Neural cell (in vitro differentiated cells): ENCODE data around the gene FUT6. TPM values are rescaled to one million over a fixed set of nuclear protein-coding genes. Genes with fewer than 3 reads are reported as not detected.
"Not testable (repeated sequence)": the region's sequence is repeated elsewhere in the genome, so short reads cannot be mapped to it uniquely, and the experiment has no call there.

Experiments
- H2AFZ ChIP-seq: fragments of 200-600, 300-800 bp; sonication (generic), shearing (Covaris generic); 2 replicates; pipeline ENCODE4 v1.6.0; 2014; ENCODE audit warnings: low read depth, mild to moderate bottlenecking, antibody characterized with exemption, low read length, moderate library complexity
- H3F3A ChIP-seq: fragments of 200-600 bp; shearing (Covaris generic); 2 replicates; pipeline ENCODE4 v1.6.1; 2016; ENCODE audit warnings: mild to moderate bottlenecking, moderate library complexity, mixed read lengths, antibody characterized with exemption, low read length; ENCODE audit not compliant: insufficient read depth, poor library complexity, severe bottlenecking
- H3K27ac ChIP-seq: fragments of 200-600, 300-800 bp; sonication (generic), shearing (Covaris generic); 2 replicates; pipeline ENCODE4 v1.5.1; 2014; ENCODE audit warnings: mild to moderate bottlenecking, low read length, moderate library complexity
- H3K27me3 ChIP-seq: fragments of 300-800, 200-600 bp; sonication (generic), shearing (Covaris generic); 2 replicates; pipeline ENCODE4 v1.6.0; 2014; ENCODE audit warnings: mild to moderate bottlenecking, low read depth, low read length, moderate library complexity; ENCODE audit not compliant: insufficient read depth
- H3K36me3 ChIP-seq: fragments of 300-800, 200-600 bp; sonication (generic), shearing (Covaris generic); 2 replicates; pipeline ENCODE4 v1.5.1; 2014; ENCODE audit warnings: mild to moderate bottlenecking, antibody characterized with exemption, low read length, moderate library complexity; ENCODE audit not compliant: insufficient read depth
- H3K4me2 ChIP-seq: fragments of 300-800, 200-600 bp; sonication (generic), shearing (Covaris generic); 2 replicates; pipeline ENCODE4 v1.6.0; 2014; ENCODE audit warnings: mild to moderate bottlenecking, low read length
- H3K4me3 ChIP-seq: fragments of 300-800, 200-600 bp; sonication (generic), shearing (Covaris generic); 2 replicates; pipeline ENCODE4 v1.5.1; 2014; ENCODE audit warnings: mild to moderate bottlenecking, low read length, moderate library complexity
- H3K79me2 ChIP-seq: fragments of 200-600 bp; shearing (Covaris generic); replicated peaks from 2 replicates; pipeline ENCODE4 v1.6.0; 2014; ENCODE audit warnings: mild to moderate bottlenecking, low read length, moderate library complexity; ENCODE audit not compliant: insufficient read depth
- H3K9ac ChIP-seq: fragments of 300-800, 200-600 bp; sonication (generic), shearing (Covaris generic); 2 replicates; pipeline ENCODE4 v1.6.1; 2016; ENCODE audit warnings: mild to moderate bottlenecking, low read length, mixed read lengths
- H3K9me2 ChIP-seq: fragments of 200-600 bp; shearing (Covaris generic); 2 replicates; pipeline ENCODE4 v1.6.1; 2016; ENCODE audit warnings: mild to moderate bottlenecking, low read length, mixed read lengths; ENCODE audit not compliant: insufficient read depth
- H3K9me3 ChIP-seq: fragments of 200-600, 300-800 bp; sonication (generic), shearing (Covaris generic); 2 replicates; pipeline ENCODE4 v1.6.1; 2016; ENCODE audit warnings: mild to moderate bottlenecking, mixed run types, low read length, moderate library complexity, mixed read lengths
- H4K20me1 ChIP-seq: fragments of 200-600 bp; shearing (Covaris generic); 2 replicates; pipeline ENCODE4 v1.6.1; 2016; ENCODE audit warnings: mild to moderate bottlenecking, mixed run types; ENCODE audit not compliant: insufficient read depth
- CTCF ChIP-seq: fragments of 450-650 bp; IDR thresholded peaks from 2 replicates; pipeline ENCODE4 v1.5.1; 2014; ENCODE audit warnings: antibody characterized with exemption, mild to moderate bottlenecking, moderate library complexity; ENCODE audit not compliant: poor library complexity, severe bottlenecking
- EP300 ChIP-seq: fragments of 450-650 bp; conservative IDR thresholded peaks from 2 replicates; pipeline ENCODE4 v1.6.1; 2014; ENCODE audit warnings: antibody characterized with exemption, mild to moderate bottlenecking, moderate library complexity; ENCODE audit not compliant: poor library complexity, severe bottlenecking
- EZH2 ChIP-seq: fragments of 200-600, 300-800 bp; shearing (Covaris generic), sonication (generic); IDR thresholded peaks from 2 replicates; pipeline ENCODE4 v1.6.1; 2014; ENCODE audit warnings: antibody characterized with exemption, low read length, borderline replicate concordance, mild to moderate bottlenecking; ENCODE audit not compliant: insufficient read depth, poor library complexity, severe bottlenecking
- MXI1 ChIP-seq: fragments of 450-650 bp; conservative IDR thresholded peaks from 2 replicates; pipeline ENCODE4 v1.6.1; 2014; ENCODE audit warnings: antibody characterized with exemption, mild to moderate bottlenecking; ENCODE audit not compliant: poor library complexity, severe bottlenecking
- POLR2AphosphoS5 ChIP-seq: IDR thresholded peaks from 2 replicates; pipeline ENCODE4 v1.6.1; 2012
- RAD21 ChIP-seq: fragments of 450-650 bp; conservative IDR thresholded peaks from 2 replicates; pipeline ENCODE4 v1.6.1; 2014; ENCODE audit warnings: antibody characterized with exemption, mild to moderate bottlenecking, moderate library complexity
- REST ChIP-seq: IDR thresholded peaks from 2 replicates; pipeline ENCODE4 v1.6.1; 2012; ENCODE audit warnings: borderline replicate concordance
- SMC3 ChIP-seq: fragments of 450-650 bp; conservative IDR thresholded peaks from 2 replicates; pipeline ENCODE4 v1.6.1; 2014; ENCODE audit warnings: antibody characterized with exemption, mild to moderate bottlenecking, moderate library complexity; ENCODE audit not compliant: poor library complexity
- TAF1 ChIP-seq: IDR thresholded peaks from 2 replicates; pipeline ENCODE4 v1.6.1; 2012; ENCODE audit warnings: low read depth
- polyA plus RNA-seq: library from polyadenylated mRNA; depleted of rRNA; stranded (reverse); fragments of >200 nt; gene quantifications from 2 replicates; pipeline ENCODE4 v1.2.3, GENCODE V29; 2014

Gene FUT6
- polyA plus RNA-seq, 1 donor from 2014 or later = not detected

- Histone ChIP-seq H2AFZ (no peak overlapping the region), H3K4me2 (no peak overlapping the region), H3K36me3 (no peaks in the 10 kb centered on the region), H3K9ac (no peak overlapping the region), H3F3A (no peaks in the 10 kb centered on the region), H3K27me3 (no peaks in the 10 kb centered on the region), H3K4me3 (no peak overlapping the region), H3K79me2 (no peaks in the 10 kb centered on the region), H3K9me3 (no peaks in the 10 kb centered on the region), H4K20me1 (no peaks in the 10 kb centered on the region), H3K27ac (no peak overlapping the region), H3K9me2 (no peaks in the 10 kb centered on the region)
- TF ChIP-seq POLR2AphosphoS5 (no peak), EZH2 (no peak), SMC3 (no peak)
Measured at GRCh38 chr19:5863030-5863665, 23.6 kb upstream of the FUT6 start.

- Histone ChIP-seq H3K4me2 (no peak overlapping the region), H4K20me1 (no peaks in the 10 kb centered on the region), H3K9me3 (no peaks in the 10 kb centered on the region), H2AFZ (no peak overlapping the region), H3F3A (no peaks in the 10 kb centered on the region), H3K36me3 (no peaks in the 10 kb centered on the region), H3K9ac (no peak overlapping the region), H3K27me3 (no peaks in the 10 kb centered on the region), H3K4me3 (no peak overlapping the region), H3K9me2 (no peaks in the 10 kb centered on the region), H3K27ac (no peak overlapping the region), H3K79me2 (no peaks in the 10 kb centered on the region)
- no peak for TF ChIP-seq TAF1
- TF ChIP-seq EZH2 = no peak
- TF ChIP-seq POLR2AphosphoS5 = no peak
- no peak for TF ChIP-seq RAD21
- TF ChIP-seq MXI1 = no peak
- no peak for TF ChIP-seq REST
- TF ChIP-seq CTCF = no peak
- no peak for TF ChIP-seq EP300
- no peak for TF ChIP-seq SMC3
Measured at GRCh38 chr19:5857203-5858081, 17.9 kb upstream of the FUT6 start.

DNA sequence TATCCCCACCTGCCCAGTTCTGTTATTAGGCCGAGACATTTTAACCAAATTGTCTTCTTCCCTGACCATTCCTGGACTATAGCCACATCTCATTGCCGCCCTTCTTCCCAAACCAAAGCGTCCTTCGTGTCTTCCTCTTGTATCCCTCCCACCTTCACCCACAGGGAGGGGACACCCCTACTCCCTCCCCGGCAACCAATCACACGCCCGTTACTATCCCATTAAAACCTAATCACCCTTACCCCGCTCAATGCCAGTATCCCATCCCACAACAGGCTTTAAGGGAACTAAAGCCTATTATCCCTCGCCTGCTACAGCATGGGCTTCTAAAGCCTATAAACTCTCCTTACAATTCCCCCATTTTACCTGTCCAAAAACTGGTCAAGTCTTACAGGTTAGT is 15.6 kb upstream of the FUT6 start:
- not testable (repeated sequence) for H3K4me2 ChIP-seq, H3F3A ChIP-seq, H3K36me3 ChIP-seq, H3K9me3 ChIP-seq, H3K9me2 ChIP-seq, H3K27me3 ChIP-seq, H4K20me1 ChIP-seq, H3K27ac ChIP-seq, H3K4me3 ChIP-seq, H2AFZ ChIP-seq, H3K9ac ChIP-seq, H3K79me2 ChIP-seq

GRCh38 chr19:5854121-5854520 is 14.6 kb upstream of the FUT6 start:
- not testable (repeated sequence) for H3K9ac ChIP-seq, H4K20me1 ChIP-seq, H3K9me3 ChIP-seq, H3K9me2 ChIP-seq, H3K36me3 ChIP-seq, H2AFZ ChIP-seq, H3K27me3 ChIP-seq, H3K27ac ChIP-seq, H3K79me2 ChIP-seq, H3K4me3 ChIP-seq, H3F3A ChIP-seq, H3K4me2 ChIP-seq
